ENCODE results near the gene SNX30. TPM values are rescaled to one million over a fixed set of nuclear protein-coding genes. Genes with fewer than 3 reads are reported as not detected.
"Not testable (repeated sequence)": the region's sequence is repeated elsewhere in the genome, so short reads cannot be mapped to it uniquely, and the experiment has no call there.

Gene SNX30
- total RNA-seq, 1 experiment from 2014 or later: 6.9 TPM

DNA sequence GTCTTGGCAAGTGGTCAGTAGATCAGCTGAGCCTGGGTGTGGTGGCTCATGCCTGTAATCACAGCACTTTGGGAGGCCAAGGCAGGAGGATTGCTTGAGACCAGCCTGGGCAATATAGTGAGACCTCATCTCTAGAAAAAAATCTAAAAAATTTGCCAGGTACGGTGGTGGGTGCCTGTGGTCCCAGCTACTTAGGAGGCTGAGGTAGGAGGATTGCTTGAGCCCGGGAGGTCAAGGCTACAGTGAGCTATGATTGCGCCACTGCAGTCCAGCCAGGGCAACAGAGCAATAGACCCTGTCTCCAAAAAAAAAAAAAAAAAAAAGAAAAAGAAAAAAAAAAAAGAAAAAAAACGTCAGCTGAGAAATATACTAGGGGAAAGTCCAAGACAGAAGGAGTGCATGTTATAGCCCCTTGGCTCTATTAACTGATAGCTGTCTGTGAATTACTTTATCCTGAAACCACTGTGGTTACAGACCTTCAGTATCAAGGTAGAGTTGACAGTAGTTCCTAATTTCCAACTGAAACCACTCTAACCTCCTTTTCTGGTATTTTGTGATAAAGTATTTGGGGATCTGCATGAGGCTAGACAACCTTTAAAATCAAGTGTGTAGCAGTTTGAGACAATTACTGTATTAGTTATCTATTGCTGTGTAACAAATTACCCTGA lies 30.3 kb upstream of the SNX30 start:
- no peak overlapping the region for H3K4me3 ChIP-seq (ENCODE audit: low read depth in 2 of 2, low read length in 2 of 2)
- no peaks in the 10 kb centered on the region; the same call in 1 of the 2 replicates for H3K4me1 ChIP-seq (ENCODE audit: control insufficient read depth, insufficient read depth, low read length)
- POLR2A ChIA-PET: no interaction called here
- BruUV-seq (replicated peaks): no TSS peak
- TF ChIP-seq, protein P1, sequence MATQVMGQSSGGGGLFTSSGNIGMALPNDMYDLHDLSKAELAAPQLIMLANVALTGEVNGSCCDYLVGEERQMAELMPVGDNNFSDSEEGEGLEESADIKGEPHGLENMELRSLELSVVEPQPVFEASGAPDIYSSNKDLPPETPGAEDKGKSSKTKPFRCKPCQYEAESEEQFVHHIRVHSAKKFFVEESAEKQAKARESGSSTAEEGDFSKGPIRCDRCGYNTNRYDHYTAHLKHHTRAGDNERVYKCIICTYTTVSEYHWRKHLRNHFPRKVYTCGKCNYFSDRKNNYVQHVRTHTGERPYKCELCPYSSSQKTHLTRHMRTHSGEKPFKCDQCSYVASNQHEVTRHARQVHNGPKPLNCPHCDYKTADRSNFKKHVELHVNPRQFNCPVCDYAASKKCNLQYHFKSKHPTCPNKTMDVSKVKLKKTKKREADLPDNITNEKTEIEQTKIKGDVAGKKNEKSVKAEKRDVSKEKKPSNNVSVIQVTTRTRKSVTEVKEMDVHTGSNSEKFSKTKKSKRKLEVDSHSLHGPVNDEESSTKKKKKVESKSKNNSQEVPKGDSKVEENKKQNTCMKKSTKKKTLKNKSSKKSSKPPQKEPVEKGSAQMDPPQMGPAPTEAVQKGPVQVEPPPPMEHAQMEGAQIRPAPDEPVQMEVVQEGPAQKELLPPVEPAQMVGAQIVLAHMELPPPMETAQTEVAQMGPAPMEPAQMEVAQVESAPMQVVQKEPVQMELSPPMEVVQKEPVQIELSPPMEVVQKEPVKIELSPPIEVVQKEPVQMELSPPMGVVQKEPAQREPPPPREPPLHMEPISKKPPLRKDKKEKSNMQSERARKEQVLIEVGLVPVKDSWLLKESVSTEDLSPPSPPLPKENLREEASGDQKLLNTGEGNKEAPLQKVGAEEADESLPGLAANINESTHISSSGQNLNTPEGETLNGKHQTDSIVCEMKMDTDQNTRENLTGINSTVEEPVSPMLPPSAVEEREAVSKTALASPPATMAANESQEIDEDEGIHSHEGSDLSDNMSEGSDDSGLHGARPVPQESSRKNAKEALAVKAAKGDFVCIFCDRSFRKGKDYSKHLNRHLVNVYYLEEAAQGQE (IDR thresholded peaks at IDR 0.05; ENCODE audit: insufficient read depth in 1 of 2, low read depth in 2 of 2, low read length in 1 of 2): no peak
- TF ChIP-seq TCF7L2 (IDR thresholded peaks at IDR 0.05; ENCODE audit: low read depth, low read length): no peak
- TF ChIP-seq, protein P2, sequence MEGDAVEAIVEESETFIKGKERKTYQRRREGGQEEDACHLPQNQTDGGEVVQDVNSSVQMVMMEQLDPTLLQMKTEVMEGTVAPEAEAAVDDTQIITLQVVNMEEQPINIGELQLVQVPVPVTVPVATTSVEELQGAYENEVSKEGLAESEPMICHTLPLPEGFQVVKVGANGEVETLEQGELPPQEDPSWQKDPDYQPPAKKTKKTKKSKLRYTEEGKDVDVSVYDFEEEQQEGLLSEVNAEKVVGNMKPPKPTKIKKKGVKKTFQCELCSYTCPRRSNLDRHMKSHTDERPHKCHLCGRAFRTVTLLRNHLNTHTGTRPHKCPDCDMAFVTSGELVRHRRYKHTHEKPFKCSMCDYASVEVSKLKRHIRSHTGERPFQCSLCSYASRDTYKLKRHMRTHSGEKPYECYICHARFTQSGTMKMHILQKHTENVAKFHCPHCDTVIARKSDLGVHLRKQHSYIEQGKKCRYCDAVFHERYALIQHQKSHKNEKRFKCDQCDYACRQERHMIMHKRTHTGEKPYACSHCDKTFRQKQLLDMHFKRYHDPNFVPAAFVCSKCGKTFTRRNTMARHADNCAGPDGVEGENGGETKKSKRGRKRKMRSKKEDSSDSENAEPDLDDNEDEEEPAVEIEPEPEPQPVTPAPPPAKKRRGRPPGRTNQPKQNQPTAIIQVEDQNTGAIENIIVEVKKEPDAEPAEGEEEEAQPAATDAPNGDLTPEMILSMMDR (IDR thresholded peaks at IDR 0.05): no peak
- no peak for TF ChIP-seq POLR2AphosphoS5 (IDR thresholded peaks at IDR 0.05; ENCODE audit: low read depth, low read length)
- TF ChIP-seq SIN3A (IDR thresholded peaks at IDR 0.05; ENCODE audit: borderline replicate concordance, insufficient read depth, low read depth, low read length): no peak
- H3K36me3 ChIP-seq (ENCODE audit: control insufficient read depth, insufficient read depth, low read length): no peaks in the 10 kb centered on the region
- ATAC-seq (no peak), DNase-seq (ENCODE audit: low read depth, low spot score) (no peak)
- intact Hi-C loops (cut with micrococcal nuclease; ENCODE audit: unreplicated experiment) (no loop called here), in situ Hi-C loops (cut with HindIII; ENCODE audit: low pct_unique_long_range_greater_than_20kb, low sequenced_read_pairs) (no loop called here)
- H3K27me3 ChIP-seq (ENCODE audit: control insufficient read depth, insufficient read depth, low read length): no peaks in the 10 kb centered on the region
- no peak overlapping the region for H3K27ac ChIP-seq (ENCODE audit: low read length)
- CTCF ChIA-PET: interaction anchor here (0.6 kb wide), 2 partner anchors 99 to 503 kb away, joined by 3 to 4 read pairs; no protein-coding TSS in a partner anchor
- no peaks in the 10 kb centered on the region for H3K9me3 ChIP-seq (ENCODE audit: control insufficient read depth, insufficient read depth, low read depth, low read length)

DNA sequence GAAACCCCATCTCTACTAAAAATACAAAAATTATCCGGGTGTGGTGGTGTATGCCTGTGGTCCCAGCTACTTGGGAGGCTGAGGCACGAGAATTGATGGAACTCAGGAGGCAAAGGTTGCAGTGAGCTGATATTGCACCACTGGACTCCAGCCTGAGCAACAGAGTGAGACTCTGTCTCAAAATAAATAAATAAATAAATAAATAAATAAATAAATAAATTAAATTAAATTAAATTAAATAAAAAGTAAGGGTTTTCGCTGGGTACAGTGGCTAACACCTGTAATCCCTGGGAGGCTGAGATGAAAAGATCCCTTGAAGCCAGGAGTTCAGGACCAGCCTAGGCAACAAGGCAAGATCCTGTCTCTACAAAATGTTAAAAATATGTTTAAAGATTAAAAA lies 27.8 kb upstream of the SNX30 start:
- intact Hi-C loops (cut with micrococcal nuclease; ENCODE audit: unreplicated experiment); H3K27ac ChIP-seq (ENCODE audit: low read length); DNase-seq (ENCODE audit: low read depth, low spot score); ATAC-seq; H3K4me1 ChIP-seq (ENCODE audit: control insufficient read depth, insufficient read depth, low read length); H3K4me3 ChIP-seq (ENCODE audit: low read depth in 2 of 2, low read length in 2 of 2); POLR2A ChIA-PET; CTCF ChIA-PET; in situ Hi-C loops (cut with HindIII; ENCODE audit: low pct_unique_long_range_greater_than_20kb, low sequenced_read_pairs); H3K9me3 ChIP-seq (ENCODE audit: control insufficient read depth, insufficient read depth, low read depth, low read length); H3K27me3 ChIP-seq (ENCODE audit: control insufficient read depth, insufficient read depth, low read length); BruUV-seq (replicated peaks); H3K36me3 ChIP-seq (ENCODE audit: control insufficient read depth, insufficient read depth, low read length): not testable (repeated sequence)

DNA sequence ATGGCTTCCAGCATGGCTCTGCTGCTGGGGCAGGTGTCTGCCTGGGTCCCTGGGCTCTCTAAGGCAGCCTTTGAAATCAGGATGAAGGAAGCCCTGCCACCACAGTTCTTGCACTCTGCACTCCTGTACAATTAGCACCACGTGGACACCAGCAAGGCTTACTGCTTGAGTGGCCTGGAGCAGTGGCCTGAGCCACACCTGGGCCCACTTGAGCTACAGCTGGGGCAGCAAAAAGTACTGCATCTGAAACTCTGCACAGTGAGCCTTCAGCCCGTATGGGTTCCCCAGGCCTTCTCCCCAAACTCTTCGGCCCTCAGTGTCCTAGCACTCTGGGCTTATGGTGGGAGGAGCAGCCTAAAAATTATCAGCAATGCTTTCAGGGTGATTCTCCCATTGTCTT lies 24.6 kb upstream of the SNX30 start:
- in situ Hi-C loops (cut with HindIII; ENCODE audit: low pct_unique_long_range_greater_than_20kb, low sequenced_read_pairs) (no loop called here), intact Hi-C loops (cut with micrococcal nuclease; ENCODE audit: unreplicated experiment) (no loop called here)
- H3K27ac ChIP-seq (ENCODE audit: low read length): no peak overlapping the region
- no peaks in the 10 kb centered on the region for H3K27me3 ChIP-seq (ENCODE audit: control insufficient read depth, insufficient read depth, low read length)
- BruUV-seq (replicated peaks): no TSS peak
- TF ChIP-seq SIN3A (IDR thresholded peaks at IDR 0.05; ENCODE audit: borderline replicate concordance, insufficient read depth, low read depth, low read length): no peak
- TF ChIP-seq, protein P1 (IDR thresholded peaks at IDR 0.05; ENCODE audit: insufficient read depth in 1 of 2, low read depth in 2 of 2, low read length in 1 of 2): no peak
- no peak for TF ChIP-seq POLR2AphosphoS5 (IDR thresholded peaks at IDR 0.05; ENCODE audit: low read depth, low read length)
- TF ChIP-seq, protein P2 (IDR thresholded peaks at IDR 0.05): no peak
- TF ChIP-seq TCF7L2 (IDR thresholded peaks at IDR 0.05; ENCODE audit: low read depth, low read length): no peak
- no peak for DNase-seq (ENCODE audit: low read depth, low spot score)
- ChIA-PET POLR2A (no interaction called here), CTCF (no interaction called here)
- H3K4me1 ChIP-seq (ENCODE audit: control insufficient read depth, insufficient read depth, low read length): no peaks in the 10 kb centered on the region
- no peak overlapping the region for H3K4me3 ChIP-seq (ENCODE audit: low read depth in 2 of 2, low read length in 2 of 2)
- no peaks in the 10 kb centered on the region for H3K9me3 ChIP-seq (ENCODE audit: control insufficient read depth, insufficient read depth, low read depth, low read length)
- no peaks in the 10 kb centered on the region for H3K36me3 ChIP-seq (ENCODE audit: control insufficient read depth, insufficient read depth, low read length)
- no peak for ATAC-seq

All from Panc1 (cell line).